K562 treated with DMSO at 1 percent for 48 hours (cell line): ENCODE results near the gene TBL1Y. TPM values are rescaled to one million over a fixed set of nuclear protein-coding genes. Genes with fewer than 3 reads are reported as not detected.

Experiments used
- total RNA-seq: library from RNA; unstranded; fragments of 300-600 nt; gene quantifications from 2 replicates; pipeline ENCODE4 v1.2.3, GENCODE V29; 2022; ENCODE audit warnings: low replicate concordance; ENCODE audit errors: extremely low read depth

Gene TBL1Y
- not detected in 2 replicates for total RNA-seq

DNA sequence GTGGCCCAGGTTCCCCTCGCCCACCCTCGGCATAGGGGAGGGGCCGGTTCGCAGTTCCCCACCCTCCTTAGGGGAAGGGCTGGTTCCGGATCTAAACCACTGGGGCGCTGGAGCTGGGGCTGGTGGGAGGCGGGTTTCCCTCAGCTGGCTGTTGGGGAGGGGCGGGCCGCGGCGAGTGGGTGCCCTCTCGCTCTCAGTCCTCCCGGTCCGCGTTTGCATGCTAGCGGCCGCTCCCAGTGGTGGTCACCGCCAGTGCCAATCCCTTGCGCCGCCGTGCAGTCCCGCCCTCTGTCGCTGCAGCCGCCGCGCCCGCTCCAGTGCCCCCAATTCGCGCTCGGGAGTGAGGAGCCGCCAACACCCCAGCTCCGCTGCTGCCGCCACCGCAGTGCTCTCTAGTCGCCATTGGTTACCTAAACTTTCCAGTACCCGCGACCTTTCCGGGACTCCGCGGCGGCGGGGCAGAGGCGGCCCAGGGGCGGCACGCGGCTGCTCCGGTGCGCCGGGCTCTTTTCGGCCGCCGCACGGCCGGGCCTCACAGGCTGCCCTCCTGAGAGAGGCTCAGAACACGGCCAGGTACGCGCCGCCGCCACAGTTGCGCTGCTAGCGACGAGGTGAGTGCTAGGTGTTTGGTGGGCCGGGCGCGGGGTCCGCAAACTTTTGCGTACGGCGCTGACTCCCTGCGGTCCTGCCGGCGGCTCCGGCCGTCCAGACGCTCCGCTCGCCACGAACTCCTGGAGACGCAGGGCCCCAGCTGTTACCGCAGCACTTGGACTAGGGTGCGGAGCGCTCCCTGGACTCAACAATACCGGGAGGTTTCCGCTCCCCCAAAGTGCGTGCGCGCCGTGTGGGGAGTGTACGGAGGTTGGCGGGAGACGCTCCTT is at the start of gene TBL1Y:
TSS of gene TBL1Y (plus strand) at position 326 of the 881 bp plus-strand sequence. CDS start 114,388 bp downstream, outside the sequence.

DNA sequence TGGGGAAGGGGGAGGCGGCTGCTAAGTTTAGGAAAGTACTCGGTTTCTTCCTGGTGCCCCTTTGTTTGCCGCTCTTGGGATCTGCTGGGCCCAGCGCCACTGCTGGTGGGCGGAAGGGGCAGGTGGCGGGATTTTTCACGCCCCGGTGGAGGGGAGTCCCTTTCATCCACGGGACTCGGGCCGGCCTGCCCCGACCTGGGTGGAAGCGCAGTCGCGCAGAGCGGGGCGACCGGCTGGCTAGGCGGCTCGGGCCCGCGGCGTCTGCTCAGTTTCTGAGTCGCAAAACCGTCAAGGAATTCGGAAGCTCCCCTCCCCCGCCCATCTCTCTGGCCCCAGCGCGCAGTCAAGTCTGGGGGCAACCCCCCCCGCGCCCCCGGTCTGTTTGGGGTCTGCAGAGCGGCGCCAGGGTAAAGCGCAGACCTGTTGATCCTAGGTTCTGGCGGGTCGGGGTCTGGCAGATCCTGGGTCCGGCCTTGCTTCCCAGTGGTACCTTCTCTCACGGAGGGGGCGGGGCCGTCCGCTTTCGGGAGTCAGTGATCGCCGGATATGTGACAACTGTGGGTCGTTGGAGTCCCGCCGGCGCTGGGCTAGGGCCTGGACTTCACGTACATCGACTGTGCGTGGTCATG is 870 bp downstream of the TBL1Y start, which contains the start of gene AMELY:
TSS of gene AMELY (minus strand) at position 500 of the 629 bp plus-strand sequence. CDS start 39,144 bp downstream, outside the sequence.

Other genes with a start within 250 kb of the TBL1Y start
- not detected in 2 replicates for gene AMELY, start 1.1 kb downstream of the TBL1Y start, total RNA-seq